BLaER1 (cell line): ENCODE measurements around the gene TCIRG1.

ENCODE experiments used
- H3K27ac ChIP-seq: shearing (Covaris generic); formaldehyde crosslinking; 2 replicates; pipeline ENCODE4 v1.8.1; 2022
- H3K27me3 ChIP-seq: shearing (Covaris generic); formaldehyde crosslinking; 2 replicates; pipeline ENCODE4 v1.8.1; 2022
- H3K36me3 ChIP-seq: shearing (Covaris generic); formaldehyde crosslinking; 2 replicates; pipeline ENCODE4 v1.8.1; 2022
- H3K4me1 ChIP-seq: shearing (Covaris generic); formaldehyde crosslinking; 2 replicates; pipeline ENCODE4 v1.8.1; 2022
- H3K4me2 ChIP-seq: shearing (Covaris generic); formaldehyde crosslinking; 2 replicates; pipeline ENCODE4 v1.8.1; 2022
- H3K4me3 ChIP-seq: shearing (Covaris generic); formaldehyde crosslinking; 2 replicates; pipeline ENCODE4 v1.8.1; 2022
- H3K9ac ChIP-seq: shearing (Covaris generic); formaldehyde crosslinking; 2 replicates; pipeline ENCODE4 v1.8.1; 2022
- H3K9me3 ChIP-seq: shearing (Covaris generic); formaldehyde crosslinking; 2 replicates; pipeline ENCODE4 v1.8.1; 2022
- H4K20me1 ChIP-seq: shearing (Covaris generic); formaldehyde crosslinking; 2 replicates; pipeline ENCODE4 v1.8.1; 2022
- Cebpa-rat ChIP-seq: shearing (Covaris generic); IDR thresholded peaks from 2 replicates; pipeline ENCODE4 v1.8.1; 2022

The TCIRG1 gene

GRCh38 chr11:68043029-68043348 is 4.2 kb downstream of the TCIRG1 start:
- Histone ChIP-seq H3K9me3 (no peaks in the 10 kb centered on the region), H3K9ac (no peak overlapping the region), H3K27ac (peak overlapping the region; percentile 90), H3K36me3 (peaks cover 59% of the 10 kb centered on the region), H3K4me3 (no peak overlapping the region), H3K27me3 (no peaks in the 10 kb centered on the region), H4K20me1 (peaks cover 51% of the 10 kb centered on the region), H3K4me2 (peak overlapping the region; percentile 32), H3K4me1 (peaks cover 70% of the 10 kb centered on the region)
- TF ChIP-seq Cebpa-rat: no peak

GRCh38 chr11:68043349-68044144 is 4.7 kb downstream of the TCIRG1 start:
- H4K20me1 ChIP-seq: peaks cover 51% of the 10 kb centered on the region
- peak overlapping the region; percentile 32 for H3K4me2 ChIP-seq
- no peak for TF ChIP-seq Cebpa-rat
- peak overlapping the region; percentile 90 for H3K27ac ChIP-seq
- no peaks in the 10 kb centered on the region for H3K9me3 ChIP-seq
- peaks cover 64% of the 10 kb centered on the region for H3K4me1 ChIP-seq
- peaks cover 64% of the 10 kb centered on the region for H3K36me3 ChIP-seq
- no peak overlapping the region for H3K4me3 ChIP-seq
- H3K9ac ChIP-seq: no peak overlapping the region
- no peaks in the 10 kb centered on the region for H3K27me3 ChIP-seq

- Histone ChIP-seq H3K4me3 (no peak overlapping the region), H3K27me3 (no peaks in the 10 kb centered on the region), H3K9me3 (no peaks in the 10 kb centered on the region), H4K20me1 (peaks cover 51% of the 10 kb centered on the region), H3K36me3 (peaks cover 72% of the 10 kb centered on the region), H3K4me2 (peak overlapping the region; percentile 32), H3K4me1 (peaks cover 57% of the 10 kb centered on the region), H3K9ac (0 out of 2 replicates have a peak overlapping the region, but pooled peaks have one; percentile 19), H3K27ac (peak overlapping the region; percentile 35; the same call in 1 of the 2 replicates)
- TF ChIP-seq Cebpa-rat: no peak
Measured at GRCh38 chr11:68044145-68044813, 5.5 kb downstream of the TCIRG1 start.

- Histone ChIP-seq H3K4me1 (peaks cover 50% of the 10 kb centered on the region), H3K36me3 (peaks cover 78% of the 10 kb centered on the region), H3K27me3 (no peaks in the 10 kb centered on the region), H3K4me2 (peak overlapping the region; percentile 32; the same call in 1 of the 2 replicates), H3K9ac (no peak overlapping the region), H4K20me1 (peaks cover 51% of the 10 kb centered on the region), H3K4me3 (no peak overlapping the region), H3K9me3 (no peaks in the 10 kb centered on the region), H3K27ac (peak overlapping the region; percentile 35; the same call in 1 of the 2 replicates)
- no peak for TF ChIP-seq Cebpa-rat
Measured at GRCh38 chr11:68044898-68045351, 6.1 kb downstream of the TCIRG1 start.

GRCh38 chr11:68047437-68048290 is 8.8 kb downstream of the TCIRG1 start:
- H3K4me2 ChIP-seq: no peak overlapping the region
- no peak overlapping the region for H3K9ac ChIP-seq
- peaks cover 48% of the 10 kb centered on the region for H4K20me1 ChIP-seq
- peaks cover 100% of the 10 kb centered on the region for H3K36me3 ChIP-seq
- H3K4me1 ChIP-seq: peaks cover 29% of the 10 kb centered on the region
- no peak overlapping the region for H3K27ac ChIP-seq
- TF ChIP-seq Cebpa-rat: no peak
- no peaks in the 10 kb centered on the region for H3K9me3 ChIP-seq
- H3K4me3 ChIP-seq: no peak overlapping the region
- no peaks in the 10 kb centered on the region for H3K27me3 ChIP-seq

GRCh38 chr11:68048681-68049508 is 10.1 kb downstream of the TCIRG1 start:
- no peak for TF ChIP-seq Cebpa-rat
- Histone ChIP-seq H3K27ac (no peak overlapping the region), H3K27me3 (no peaks in the 10 kb centered on the region), H3K4me2 (no peak overlapping the region), H4K20me1 (peaks cover 46% of the 10 kb centered on the region), H3K9me3 (no peaks in the 10 kb centered on the region), H3K9ac (no peak overlapping the region), H3K4me1 (peaks cover 29% of the 10 kb centered on the region), H3K4me3 (no peak overlapping the region), H3K36me3 (peaks cover 100% of the 10 kb centered on the region)

- Histone ChIP-seq H3K27ac (no peak overlapping the region), H3K9me3 (no peaks in the 10 kb centered on the region), H3K4me3 (no peak overlapping the region), H3K4me2 (no peak overlapping the region), H3K4me1 (peaks cover 25% of the 10 kb centered on the region), H3K36me3 (peaks cover 96% of the 10 kb centered on the region), H3K27me3 (no peaks in the 10 kb centered on the region), H3K9ac (no peak overlapping the region), H4K20me1 (peaks cover 38% of the 10 kb centered on the region)
- no peak for TF ChIP-seq Cebpa-rat
Measured at GRCh38 chr11:68049509-68050370, 10.9 kb downstream of the TCIRG1 start.

- TF ChIP-seq Cebpa-rat: no peak
- no peak overlapping the region for H3K9ac ChIP-seq
- H3K36me3 ChIP-seq: peaks cover 93% of the 10 kb centered on the region
- no peak overlapping the region for H3K4me2 ChIP-seq
- peaks cover 33% of the 10 kb centered on the region for H4K20me1 ChIP-seq
- H3K4me1 ChIP-seq: peaks cover 23% of the 10 kb centered on the region
- H3K9me3 ChIP-seq: no peaks in the 10 kb centered on the region
- no peak overlapping the region for H3K27ac ChIP-seq
- H3K4me3 ChIP-seq: no peak overlapping the region
- H3K27me3 ChIP-seq: no peaks in the 10 kb centered on the region
Measured at GRCh38 chr11:68050371-68050841, 11.6 kb downstream of the TCIRG1 start.
